GM19468 (cell line): ENCODE measurements around the gene COL13A1.

ENCODE experiments used
- ATAC-seq: cut with Tn5 transposase; IDR thresholded peaks from one replicate; pipeline ENCODE4 v1.9.1; 2021; ENCODE audit warnings: mild to moderate bottlenecking, moderate library complexity, moderate number of reproducible peaks; ENCODE audit not compliant: unreplicated experiment; ENCODE audit errors: extremely low read depth

The COL13A1 gene

GRCh38 chr10:69817078-69817581 lies 15.4 kb downstream of the COL13A1 start:
- ATAC-seq: no peak

GRCh38 chr10:69818676-69819239 lies 17.1 kb downstream of the COL13A1 start:
- no peak for ATAC-seq

- ATAC-seq: no peak
Measured at GRCh38 chr10:69819716-69820506, 18.2 kb downstream of the COL13A1 start.

- no peak for ATAC-seq
Measured at GRCh38 chr10:69820817-69821216, 19.1 kb downstream of the COL13A1 start.

GRCh38 chr10:69825604-69826003 lies 23.9 kb downstream of the COL13A1 start:
- no peak for ATAC-seq

GRCh38 chr10:69826094-69826493 lies 24.4 kb downstream of the COL13A1 start:
- no peak for ATAC-seq

GRCh38 chr10:69826789-69827554 lies 25.3 kb downstream of the COL13A1 start:
- ATAC-seq: no peak

GRCh38 chr10:69828144-69828870 lies 26.6 kb downstream of the COL13A1 start:
- no peak for ATAC-seq

GRCh38 chr10:69829775-69830174 lies 28.1 kb downstream of the COL13A1 start:
- no peak for ATAC-seq

GRCh38 chr10:69831231-69831855 lies 29.6 kb downstream of the COL13A1 start:
- no peak for ATAC-seq

- no peak for ATAC-seq
Measured at GRCh38 chr10:69835233-69835632, 33.5 kb downstream of the COL13A1 start.

GRCh38 chr10:69835875-69836730 lies 34.4 kb downstream of the COL13A1 start:
- ATAC-seq: no peak

GRCh38 chr10:69836731-69837030 lies 35.0 kb downstream of the COL13A1 start:
- ATAC-seq: no peak

- no peak for ATAC-seq
Measured at GRCh38 chr10:69837261-69837660, 35.6 kb downstream of the COL13A1 start.

- ATAC-seq: no peak
Measured at GRCh38 chr10:69838418-69838817, 36.7 kb downstream of the COL13A1 start.

GRCh38 chr10:69838853-69839252 lies 37.1 kb downstream of the COL13A1 start:
- ATAC-seq: no peak

- ATAC-seq: no peak
Measured at GRCh38 chr10:69839696-69840345, 38.1 kb downstream of the COL13A1 start.

- no peak for ATAC-seq
Measured at GRCh38 chr10:69840773-69841172, 39.1 kb downstream of the COL13A1 start.

GRCh38 chr10:69842020-69842419 lies 40.3 kb downstream of the COL13A1 start:
- ATAC-seq: no peak
